GM23248 (cell line): Measurements from ENCODE around the gene KRI1. TPM values are rescaled to one million over a fixed set of nuclear protein-coding genes. Genes with fewer than 3 reads are reported as not detected.

ENCODE experiments used
- DNase-seq: peaks from one replicate; pipeline ENCODE4 v3.0.0-alpha.2; 2015
- H2AFZ ChIP-seq: fragments of 200-600 bp; sonication (generic); 2 replicates; pipeline ENCODE4 v1.6.1; 2016; ENCODE audit warnings: antibody characterized with exemption
- H3F3A ChIP-seq: fragments of 200-600 bp; sonication (generic); 2 replicates; pipeline ENCODE4 v1.6.1; 2016; ENCODE audit warnings: mild to moderate bottlenecking, antibody characterized with exemption, mixed run types; ENCODE audit not compliant: insufficient read depth
- H3K27ac ChIP-seq: fragments of 200-600 bp; sonication (generic); 2 replicates; pipeline ENCODE4 v1.5.1; 2016; ENCODE audit warnings: mild to moderate bottlenecking
- H3K27me3 ChIP-seq: fragments of 200-600 bp; sonication (generic); replicated peaks from 2 replicates; pipeline ENCODE4 v1.6.1; 2016; ENCODE audit warnings: mild to moderate bottlenecking; ENCODE audit not compliant: insufficient read depth
- H3K36me3 ChIP-seq: fragments of 200-600 bp; sonication (generic); 2 replicates; pipeline ENCODE4 v1.6.1; 2016; ENCODE audit warnings: low read depth, mild to moderate bottlenecking
- H3K4me1 ChIP-seq: fragments of 200-600 bp; sonication (generic); 2 replicates; pipeline ENCODE4 v1.6.1; 2016; ENCODE audit warnings: mild to moderate bottlenecking; ENCODE audit not compliant: insufficient read depth
- H3K4me2 ChIP-seq: fragments of 200-600 bp; sonication (generic); one replicate; pipeline ENCODE4 v1.6.1; 2016; ENCODE audit warnings: mild to moderate bottlenecking; ENCODE audit not compliant: unreplicated experiment
- H3K4me3 ChIP-seq: fragments of 200-600 bp; sonication (generic); 2 replicates; pipeline ENCODE4 v1.5.1; 2016; ENCODE audit warnings: mild to moderate bottlenecking
- H3K79me2 ChIP-seq: fragments of 200-600 bp; sonication (generic); 2 replicates; pipeline ENCODE4 v1.6.1; 2016; ENCODE audit warnings: mild to moderate bottlenecking; ENCODE audit not compliant: insufficient read depth
- H3K9ac ChIP-seq: fragments of 200-600 bp; sonication (generic); 2 replicates; pipeline ENCODE4 v1.6.1; 2016; ENCODE audit warnings: mild to moderate bottlenecking
- H3K9me2 ChIP-seq: fragments of 200-600 bp; sonication (generic); 2 replicates; pipeline ENCODE4 v1.6.1; 2016; ENCODE audit warnings: mixed run types, mild to moderate bottlenecking, moderate library complexity; ENCODE audit not compliant: insufficient read depth
- H3K9me3 ChIP-seq: fragments of 200-600 bp; sonication (generic); one replicate; pipeline ENCODE4 v1.6.1; 2017; ENCODE audit warnings: low read depth
- H4K20me1 ChIP-seq: fragments of 200-600 bp; sonication (generic); 2 replicates; pipeline ENCODE4 v1.6.0; 2016; ENCODE audit not compliant: insufficient read depth
- EZH2 ChIP-seq: fragments of 200-600 bp; sonication (generic); IDR thresholded peaks from 2 replicates; pipeline ENCODE4 v1.6.1; 2018; ENCODE audit warnings: antibody characterized with exemption, mild to moderate bottlenecking; ENCODE audit not compliant: insufficient read depth, poor library complexity, severe bottlenecking
- EZH2phosphoT487 ChIP-seq: fragments of 200-600 bp; sonication (generic); IDR thresholded peaks from 2 replicates; pipeline ENCODE4 v1.6.1; 2018; ENCODE audit warnings: antibody characterized with exemption, moderate library complexity, mild to moderate bottlenecking, low read depth; ENCODE audit not compliant: insufficient read depth
- WGBS, 2 experiments: methylation state at CpG; one replicate each; pipeline ENCODE4 v1.1.6; 2015 to 2017; ENCODE audit warnings: low lambda C conversion rate in 2 of 2, low coverage in 1 of 2; ENCODE audit errors: missing lambda C conversion rate in 2 of 2; 5-methylcytosine and 5-hydroxymethylcytosine counted together
- in situ Hi-C: fragments of 300-500 bp; cut with MboI; formaldehyde crosslinking; loops from 2 replicates; pipeline ENCODE4 v1.15.0; 2020
- polyA plus RNA-seq: library from polyadenylated mRNA; unstranded; fragments of >200 nt; fragmentation: Nextera tagmentation; extraction: Ambion mirVana; gene quantifications from 2 replicates; pipeline ENCODE4 v1.2.1, GENCODE V29; 2016
- total RNA-seq: library from RNA; depleted of rRNA; stranded (reverse); fragments of >200 nt; shearing (Covaris generic); gene quantifications from 2 replicates; pipeline ENCODE4 v1.2.3, GENCODE V29; 2014

The KRI1 gene
- total and polyA plus RNA-seq, 2 experiments from 2014 or later = 11.3 to 15.1 TPM

GRCh38 chr19:10568826-10569651 lies 3.2 kb upstream of the KRI1 start, which contains the start of gene CDKN2D:
Gene CDKN2D, minus strand, starts transcription at chr19:10568979. Its CDS starts 326 bp downstream, at chr19:10568653.
- in situ Hi-C loops = no loop called here
- Histone ChIP-seq H3K9ac (peak within 1 kb of the TSS; percentile 77), H3K36me3 (no peaks in the 10 kb centered on the region), H3K4me1 (peaks cover 18% of the 10 kb centered on the region; the same call in 1 of the 2 replicates), H3F3A (peaks cover 8% of the 10 kb centered on the region), H3K4me3 (peak within 1 kb of the TSS; percentile 78), H3K4me2 (peak within 1 kb of the TSS; percentile 80), H3K27me3 (no peaks in the 10 kb centered on the region), H4K20me1 (no peaks in the 10 kb centered on the region), H3K27ac (peak within 1 kb of the TSS; percentile 51), H3K79me2 (peaks cover 23% of the 10 kb centered on the region), H2AFZ (peak within 1 kb of the TSS; percentile 77), H3K9me2 (no peaks in the 10 kb centered on the region), H3K9me3 (no peaks in the 10 kb centered on the region)
- no peak for TF ChIP-seq EZH2
- no peak for TF ChIP-seq EZH2phosphoT487
- 1% methylated on average over 42 to 59 of the region's 71 CpGs for WGBS, 2 experiments
- peak; percentile 100 for DNase-seq

GRCh38 chr19:10568062-10568825 lies 2.4 kb upstream of the KRI1 start:
- peak overlapping the region; percentile 67 for H3K4me2 ChIP-seq
- in situ Hi-C loops = no loop called here

GRCh38 chr19:10567656-10568055 lies 1.8 kb upstream of the KRI1 start:
- Histone ChIP-seq H3K4me3 (peak overlapping the region; percentile 78), H3K9me2 (no peaks in the 10 kb centered on the region), H3F3A (peaks cover 8% of the 10 kb centered on the region), H3K79me2 (peaks cover 28% of the 10 kb centered on the region), H3K36me3 (no peaks in the 10 kb centered on the region), H3K9me3 (no peaks in the 10 kb centered on the region), H3K9ac (peak overlapping the region; percentile 57; the same call in 1 of the 2 replicates), H3K4me1 (peaks cover 18% of the 10 kb centered on the region; the same call in 1 of the 2 replicates), H3K4me2 (peak overlapping the region; percentile 67), H2AFZ (peak overlapping the region; percentile 40), H4K20me1 (no peaks in the 10 kb centered on the region), H3K27ac (no peak overlapping the region), H3K27me3 (no peaks in the 10 kb centered on the region)
- no peak for DNase-seq
- no peak for TF ChIP-seq EZH2phosphoT487
- TF ChIP-seq EZH2 = no peak
- WGBS, 2 experiments = 49 to 57% methylated on average over 5 of the region's 5 CpGs
- in situ Hi-C loops = no loop called here

More at GRCh38 chr19:10568062-10568825, 2.4 kb upstream of the KRI1 start:
- H2AFZ ChIP-seq = peak overlapping the region; percentile 40
- peak overlapping the region; percentile 57 for H3K9ac ChIP-seq
- DNase-seq = peak; percentile 72
- no peaks in the 10 kb centered on the region for H3K36me3 ChIP-seq
- peaks cover 8% of the 10 kb centered on the region for H3F3A ChIP-seq
- no peak for TF ChIP-seq EZH2
- TF ChIP-seq EZH2phosphoT487 = no peak
- peaks cover 28% of the 10 kb centered on the region for H3K79me2 ChIP-seq
- H3K4me1 ChIP-seq = peaks cover 18% of the 10 kb centered on the region; the same call in 1 of the 2 replicates
- no peak overlapping the region for H3K27ac ChIP-seq
- H4K20me1 ChIP-seq = no peaks in the 10 kb centered on the region
- H3K4me3 ChIP-seq = peak overlapping the region; percentile 78
- H3K9me2 ChIP-seq = no peaks in the 10 kb centered on the region
- no peaks in the 10 kb centered on the region for H3K27me3 ChIP-seq
- no peaks in the 10 kb centered on the region for H3K9me3 ChIP-seq
- WGBS, 2 experiments = 2 to 4% methylated on average over 33 to 55 of the region's 58 CpGs

- Histone ChIP-seq H3K9ac (peak overlapping the region; percentile 87), H3K36me3 (no peaks in the 10 kb centered on the region), H3K4me2 (peak overlapping the region; percentile 75), H3K9me3 (no peaks in the 10 kb centered on the region), H3K79me2 (peaks cover 28% of the 10 kb centered on the region), H4K20me1 (no peaks in the 10 kb centered on the region), H3F3A (peaks cover 8% of the 10 kb centered on the region), H3K4me3 (peak overlapping the region; percentile 78), H3K27ac (peak overlapping the region; percentile 64), H3K4me1 (peaks cover 18% of the 10 kb centered on the region; the same call in 1 of the 2 replicates), H3K9me2 (no peaks in the 10 kb centered on the region), H2AFZ (peak overlapping the region; percentile 65), H3K27me3 (no peaks in the 10 kb centered on the region)
- in situ Hi-C loops = no loop called here
- no peak for TF ChIP-seq EZH2phosphoT487
- TF ChIP-seq EZH2 = no peak
- DNase-seq = peak; percentile 20
- 76% methylated on average over 19 of the region's 19 CpGs for WGBS, 2 experiments
Measured at GRCh38 chr19:10566658-10567410, 1.0 kb upstream of the KRI1 start.
